Islet of Langerhans (tissue), 1 donor: ENCODE measurements around the gene GPR55.

Experiments
- FAIRE-seq: peaks from one replicate; lab custom pipeline; 2011; peaks lifted over from hg19 to GRCh38; lab: Jason Lieb, UNC

Gene GPR55

GRCh38 chr2:230919240-230919639 lies 5.8 kb downstream of the GPR55 start:
- FAIRE-seq: no peak

GRCh38 chr2:230916218-230916617 lies 8.8 kb downstream of the GPR55 start:
- FAIRE-seq: no peak

- FAIRE-seq: no peak
Observed at GRCh38 chr2:230915319-230915718, 9.7 kb downstream of the GPR55 start.

GRCh38 chr2:230914886-230915285 lies 10.2 kb downstream of the GPR55 start:
- no peak for FAIRE-seq

GRCh38 chr2:230913406-230914143 lies 11.5 kb downstream of the GPR55 start:
- no peak for FAIRE-seq

GRCh38 chr2:230912724-230913123 lies 12.3 kb downstream of the GPR55 start:
- no peak for FAIRE-seq

GRCh38 chr2:230912046-230912445 lies 13.0 kb downstream of the GPR55 start:
- FAIRE-seq: no peak

GRCh38 chr2:230910546-230911177 lies 14.4 kb downstream of the GPR55 start:
- FAIRE-seq: no peak

- no peak for FAIRE-seq
Observed at GRCh38 chr2:230909841-230910545, 15.0 kb downstream of the GPR55 start.

- FAIRE-seq: no peak
Observed at GRCh38 chr2:230908595-230909191, 16.3 kb downstream of the GPR55 start.

GRCh38 chr2:230908092-230908594 lies 16.9 kb downstream of the GPR55 start:
- FAIRE-seq: no peak

GRCh38 chr2:230907361-230908091 lies 17.5 kb downstream of the GPR55 start:
- no peak for FAIRE-seq

GRCh38 chr2:230906471-230907230 lies 18.4 kb downstream of the GPR55 start:
- no peak for FAIRE-seq

GRCh38 chr2:230905448-230906421 lies 19.3 kb downstream of the GPR55 start:
- FAIRE-seq: no peak

GRCh38 chr2:230904856-230905447 lies 20.1 kb downstream of the GPR55 start:
- no peak for FAIRE-seq

GRCh38 chr2:230903231-230904150 lies 21.6 kb downstream of the GPR55 start:
- FAIRE-seq: no peak

- no peak for FAIRE-seq
Observed at GRCh38 chr2:230902180-230902899, 22.7 kb downstream of the GPR55 start.

- FAIRE-seq: no peak
Observed at GRCh38 chr2:230901006-230901405, 24.0 kb downstream of the GPR55 start.
